ENCODE data around the gene USP6NL. TPM values are rescaled to one million over a fixed set of nuclear protein-coding genes. Genes with fewer than 3 reads are reported as not detected.

The USP6NL gene
- total RNA-seq, 1 donor from 2014 or later = 33.3 TPM

GRCh38 chr10:11593612-11594011 lies 17.8 kb downstream of the USP6NL start:
- no peak for ATAC-seq

GRCh38 chr10:11589738-11590137 lies 21.7 kb downstream of the USP6NL start:
- ATAC-seq = no peak

- no peak for ATAC-seq
These were observed 22.4 kb downstream of the USP6NL start for GRCh38 chr10:11588873-11589574.

GRCh38 chr10:11587722-11588259 lies 23.7 kb downstream of the USP6NL start:
- peak; percentile 67 for ATAC-seq

GRCh38 chr10:11586170-11586569 lies 25.3 kb downstream of the USP6NL start:
- ATAC-seq = no peak

GRCh38 chr10:11581213-11581612 lies 30.2 kb downstream of the USP6NL start:
- no peak for ATAC-seq

GRCh38 chr10:11579885-11580284 lies 31.6 kb downstream of the USP6NL start:
- ATAC-seq = no peak

- ATAC-seq = no peak
These were observed 32.6 kb downstream of the USP6NL start for GRCh38 chr10:11578802-11579255.

GRCh38 chr10:11576092-11576809 lies 35.2 kb downstream of the USP6NL start:
- ATAC-seq = no peak

- ATAC-seq = no peak
These were observed 38.0 kb downstream of the USP6NL start for GRCh38 chr10:11573497-11573896.

GRCh38 chr10:11570751-11571150 lies 40.7 kb downstream of the USP6NL start:
- no peak for ATAC-seq

GRCh38 chr10:11569471-11569870 lies 42.0 kb downstream of the USP6NL start:
- no peak for ATAC-seq

- no peak for ATAC-seq
These were observed 42.9 kb downstream of the USP6NL start for GRCh38 chr10:11568578-11568977.

GRCh38 chr10:11564741-11565140 lies 46.7 kb downstream of the USP6NL start:
- ATAC-seq = no peak

GRCh38 chr10:11563936-11564335 lies 47.5 kb downstream of the USP6NL start:
- no peak for ATAC-seq

- ATAC-seq = no peak
These were observed 48.6 kb downstream of the USP6NL start for GRCh38 chr10:11562888-11563287.

- ATAC-seq = no peak
These were observed 51.3 kb downstream of the USP6NL start for GRCh38 chr10:11560076-11560709.

- no peak for ATAC-seq
These were observed 53.5 kb downstream of the USP6NL start for GRCh38 chr10:11557967-11558366.

GRCh38 chr10:11557513-11557912 lies 53.9 kb downstream of the USP6NL start:
- ATAC-seq = peak; percentile 56

GRCh38 chr10:11555556-11555955 lies 55.9 kb downstream of the USP6NL start:
- ATAC-seq = no peak

GRCh38 chr10:11553773-11554381 lies 57.6 kb downstream of the USP6NL start:
- no peak for ATAC-seq

GRCh38 chr10:11551916-11552602 lies 59.4 kb downstream of the USP6NL start:
- ATAC-seq = peak; percentile 96
